Neural progenitor cell (in vitro differentiated cells): ENCODE results near the gene PTP4A2. TPM values are rescaled to one million over a fixed set of nuclear protein-coding genes. Genes with fewer than 3 reads are reported as not detected.

Experiments
- DNase-seq: peaks from one replicate; pipeline ENCODE4 v3.0.0-alpha.2; 2016; ENCODE audit warnings: low spot score
- H2AFZ ChIP-seq: fragments of 200-600 bp; sonication (generic); replicated peaks from 2 replicates; pipeline ENCODE4 v1.6.1; 2016; ENCODE audit warnings: antibody characterized with exemption
- H3F3A ChIP-seq: fragments of 200-600 bp; sonication (generic); 2 replicates; pipeline ENCODE4 v1.6.1; 2016; ENCODE audit warnings: antibody characterized with exemption, low read depth
- H3K27ac ChIP-seq: fragments of 200-600 bp; sonication (generic); 2 replicates; pipeline ENCODE4 v1.5.1; 2016; ENCODE audit warnings: mild to moderate bottlenecking
- H3K27me3 ChIP-seq: fragments of 200-600 bp; sonication (generic); 2 replicates; pipeline ENCODE4 v1.6.1; 2016; ENCODE audit warnings: mild to moderate bottlenecking, moderate library complexity
- H3K36me3 ChIP-seq: fragments of 200-600 bp; sonication (generic); 2 replicates; pipeline ENCODE4 v1.5.1; 2016
- H3K4me1 ChIP-seq: fragments of 200-600 bp; sonication (generic); 2 replicates; pipeline ENCODE4 v1.6.1; 2016; ENCODE audit warnings: mixed run types
- H3K4me2 ChIP-seq: fragments of 200-600 bp; sonication (generic); 2 replicates; pipeline ENCODE4 v1.6.1; 2016
- H3K4me3 ChIP-seq: fragments of 200-600 bp; sonication (generic); 2 replicates; pipeline ENCODE4 v1.5.1; 2016
- H3K79me2 ChIP-seq: fragments of 200-600 bp; sonication (generic); 2 replicates; pipeline ENCODE4 v1.6.1; 2016; ENCODE audit warnings: low read depth
- H3K9ac ChIP-seq: fragments of 200-600 bp; sonication (generic); 2 replicates; pipeline ENCODE4 v1.6.1; 2016
- H3K9me3 ChIP-seq: fragments of 200-600 bp; sonication (generic); 2 replicates; pipeline ENCODE4 v1.5.1; 2016; ENCODE audit warnings: low read depth
- H4K20me1 ChIP-seq: fragments of 200-600 bp; sonication (generic); 2 replicates; pipeline ENCODE4 v1.6.1; 2016; ENCODE audit warnings: low read depth
- H3K27ac Mint-ChIP-seq: 3 replicates; pipeline ENCODE4 v1.8.0; 2021; ENCODE audit warnings: mixed read lengths
- H3K27me3 Mint-ChIP-seq: 2 replicates; pipeline ENCODE4 v1.8.0; 2022; ENCODE audit warnings: low read depth, mild to moderate bottlenecking, inconsistent platforms, moderate library complexity, mixed read lengths; ENCODE audit not compliant: insufficient read depth
- H3K36me3 Mint-ChIP-seq: 3 replicates; pipeline ENCODE4 v1.8.0; 2021; ENCODE audit warnings: mixed read lengths
- H3K4me1 Mint-ChIP-seq: 3 replicates; pipeline ENCODE4 v1.8.0; 2021; ENCODE audit warnings: mixed read lengths
- H3K4me3 Mint-ChIP-seq: 3 replicates; pipeline ENCODE4 v1.8.0; 2021; ENCODE audit warnings: mild to moderate bottlenecking, moderate library complexity, mixed read lengths
- H3K9me3 Mint-ChIP-seq: 3 replicates; pipeline ENCODE4 v1.8.0; 2020; ENCODE audit warnings: mixed read lengths
- CTCF ChIP-seq: fragments of 200-600 bp; sonication (generic); IDR thresholded peaks from 2 replicates; pipeline ENCODE4 v1.5.1; 2017; ENCODE audit warnings: antibody characterized with exemption, mild to moderate bottlenecking
- EZH2 ChIP-seq: fragments of 200-600 bp; sonication (generic); IDR thresholded peaks from 2 replicates; pipeline ENCODE4 v1.6.1; 2017; ENCODE audit warnings: antibody characterized with exemption, mild to moderate bottlenecking, moderate library complexity
- EZH2phosphoT487 ChIP-seq: fragments of 200-600 bp; sonication (generic); IDR thresholded peaks from 2 replicates; pipeline ENCODE4 v1.6.1; 2017; ENCODE audit warnings: antibody characterized with exemption
- total RNA-seq: library from RNA; depleted of rRNA; stranded (reverse); fragments of >200 nt; gene quantifications from 2 replicates; pipeline ENCODE4 v1.2.3, GENCODE V29; 2015; ENCODE audit warnings: low replicate concordance

PTP4A2 gene
- total RNA-seq, 1 donor from 2014 or later: 540 TPM

GRCh38 chr1:31984419-31985347, 46.5 kb upstream of the PTP4A2 start:
- H3K4me3 Mint-ChIP-seq: no peak overlapping the region
- no peak overlapping the region for H3K27ac ChIP-seq

GRCh38 chr1:31981972-31982371, 43.8 kb upstream of the PTP4A2 start:
- H3K4me1 Mint-ChIP-seq: peaks cover 32% of the 10 kb centered on the region
- H2AFZ ChIP-seq: no peak overlapping the region
- no peaks in the 10 kb centered on the region for H3K36me3 ChIP-seq
- H3K4me3 Mint-ChIP-seq: no peak overlapping the region
- TF ChIP-seq EZH2 (no peak), CTCF (no peak), EZH2phosphoT487 (no peak)
- H3K36me3 Mint-ChIP-seq: no peaks in the 10 kb centered on the region
- no peaks in the 10 kb centered on the region for H3K9me3 ChIP-seq
- no peaks in the 10 kb centered on the region for H3K27me3 ChIP-seq
- H3K27ac Mint-ChIP-seq: no peak overlapping the region
- no peak overlapping the region for H3K27ac ChIP-seq
- no peak for DNase-seq
- H3K9ac ChIP-seq: no peak overlapping the region
- no peak overlapping the region for H3K4me3 ChIP-seq
- no peak overlapping the region for H3K4me2 ChIP-seq
- H4K20me1 ChIP-seq: no peaks in the 10 kb centered on the region
- no peaks in the 10 kb centered on the region for H3K9me3 Mint-ChIP-seq
- H3K4me1 ChIP-seq: no peaks in the 10 kb centered on the region
- no peaks in the 10 kb centered on the region for H3K79me2 ChIP-seq
- H3K27me3 Mint-ChIP-seq: peaks cover 5% of the 10 kb centered on the region
- H3F3A ChIP-seq: peaks cover 7% of the 10 kb centered on the region

More at GRCh38 chr1:31984419-31985347, 46.5 kb upstream of the PTP4A2 start:
- Histone ChIP-seq H3K4me1 (no peaks in the 10 kb centered on the region), H3F3A (peaks cover 7% of the 10 kb centered on the region), H3K36me3 (no peaks in the 10 kb centered on the region), H3K79me2 (no peaks in the 10 kb centered on the region), H2AFZ (peak overlapping the region; percentile 54), H4K20me1 (no peaks in the 10 kb centered on the region), H3K9ac (no peak overlapping the region), H3K27me3 (no peaks in the 10 kb centered on the region), H3K9me3 (no peaks in the 10 kb centered on the region), H3K4me3 (no peak overlapping the region), H3K4me2 (no peak overlapping the region)
- no peak for TF ChIP-seq CTCF
- no peak for TF ChIP-seq EZH2
- no peak for TF ChIP-seq EZH2phosphoT487
- H3K27ac Mint-ChIP-seq: peak overlapping the region; percentile 60
- peaks cover 5% of the 10 kb centered on the region for H3K27me3 Mint-ChIP-seq
- peaks cover 31% of the 10 kb centered on the region for H3K4me1 Mint-ChIP-seq
- H3K36me3 Mint-ChIP-seq: no peaks in the 10 kb centered on the region
- DNase-seq: no peak
- H3K9me3 Mint-ChIP-seq: no peaks in the 10 kb centered on the region

GRCh38 chr1:31981456-31981839, 43.3 kb upstream of the PTP4A2 start:
- Mint-ChIP-seq H3K36me3 (no peaks in the 10 kb centered on the region), H3K27me3 (peaks cover 5% of the 10 kb centered on the region), H3K9me3 (no peaks in the 10 kb centered on the region), H3K27ac (no peak overlapping the region), H3K4me1 (peaks cover 27% of the 10 kb centered on the region), H3K4me3 (no peak overlapping the region)
- Histone ChIP-seq H4K20me1 (no peaks in the 10 kb centered on the region), H3F3A (peaks cover 7% of the 10 kb centered on the region), H3K4me2 (no peak overlapping the region), H3K4me1 (no peaks in the 10 kb centered on the region), H3K4me3 (no peak overlapping the region), H3K79me2 (no peaks in the 10 kb centered on the region), H3K27me3 (no peaks in the 10 kb centered on the region), H3K36me3 (no peaks in the 10 kb centered on the region), H2AFZ (no peak overlapping the region), H3K9me3 (no peaks in the 10 kb centered on the region), H3K27ac (no peak overlapping the region), H3K9ac (no peak overlapping the region)
- no peak for DNase-seq
- TF ChIP-seq EZH2 (no peak), EZH2phosphoT487 (no peak)
